Neural cell (in vitro differentiated cells): Measurements from ENCODE around the gene MYO7A.

Source experiments
- EP300 ChIP-seq: fragments of 450-650 bp; conservative IDR thresholded peaks from 2 replicates; pipeline ENCODE4 v1.6.1; 2014; ENCODE audit warnings: antibody characterized with exemption, mild to moderate bottlenecking, moderate library complexity; ENCODE audit not compliant: poor library complexity, severe bottlenecking
- EZH2 ChIP-seq: fragments of 200-600, 300-800 bp; shearing (Covaris generic), sonication (generic); IDR thresholded peaks from 2 replicates; pipeline ENCODE4 v1.6.1; 2014; ENCODE audit warnings: antibody characterized with exemption, low read length, borderline replicate concordance, mild to moderate bottlenecking; ENCODE audit not compliant: insufficient read depth, poor library complexity, severe bottlenecking
- MXI1 ChIP-seq: fragments of 450-650 bp; conservative IDR thresholded peaks from 2 replicates; pipeline ENCODE4 v1.6.1; 2014; ENCODE audit warnings: antibody characterized with exemption, mild to moderate bottlenecking; ENCODE audit not compliant: poor library complexity, severe bottlenecking
- RAD21 ChIP-seq: fragments of 450-650 bp; conservative IDR thresholded peaks from 2 replicates; pipeline ENCODE4 v1.6.1; 2014; ENCODE audit warnings: antibody characterized with exemption, mild to moderate bottlenecking, moderate library complexity
- SMC3 ChIP-seq: fragments of 450-650 bp; conservative IDR thresholded peaks from 2 replicates; pipeline ENCODE4 v1.6.1; 2014; ENCODE audit warnings: antibody characterized with exemption, mild to moderate bottlenecking, moderate library complexity; ENCODE audit not compliant: poor library complexity
- TF ChIP-seq, protein P1 (sequence below): fragments of 450-650 bp; IDR thresholded peaks from 2 replicates; pipeline ENCODE4 v1.5.1; 2014; ENCODE audit warnings: antibody characterized with exemption, mild to moderate bottlenecking, moderate library complexity; ENCODE audit not compliant: poor library complexity, severe bottlenecking

DNA sequence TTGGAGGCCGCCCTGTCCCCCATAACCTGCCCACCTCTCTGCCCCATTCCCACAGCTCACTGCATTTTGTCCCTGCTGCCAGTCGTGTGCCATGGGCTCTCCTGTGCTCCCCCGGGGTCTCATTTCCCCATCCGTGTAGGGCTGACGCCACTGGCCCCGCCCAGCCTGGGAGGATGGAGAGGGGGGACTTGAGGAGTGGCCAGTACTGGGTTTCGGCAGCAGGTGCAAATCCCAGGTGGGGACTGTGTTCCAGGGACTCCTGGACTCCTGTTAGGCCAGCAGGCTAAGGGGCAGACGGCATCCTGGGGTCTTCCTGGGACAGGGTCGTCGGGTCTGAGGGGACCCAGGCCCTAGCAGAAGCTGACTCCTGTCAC is 1.2 kb upstream of the MYO7A start:
- TF ChIP-seq MXI1 (no peak), EP300 (no peak), EZH2 (no peak), SMC3 (no peak), RAD21 (no peak)
- TF ChIP-seq, protein P1, sequence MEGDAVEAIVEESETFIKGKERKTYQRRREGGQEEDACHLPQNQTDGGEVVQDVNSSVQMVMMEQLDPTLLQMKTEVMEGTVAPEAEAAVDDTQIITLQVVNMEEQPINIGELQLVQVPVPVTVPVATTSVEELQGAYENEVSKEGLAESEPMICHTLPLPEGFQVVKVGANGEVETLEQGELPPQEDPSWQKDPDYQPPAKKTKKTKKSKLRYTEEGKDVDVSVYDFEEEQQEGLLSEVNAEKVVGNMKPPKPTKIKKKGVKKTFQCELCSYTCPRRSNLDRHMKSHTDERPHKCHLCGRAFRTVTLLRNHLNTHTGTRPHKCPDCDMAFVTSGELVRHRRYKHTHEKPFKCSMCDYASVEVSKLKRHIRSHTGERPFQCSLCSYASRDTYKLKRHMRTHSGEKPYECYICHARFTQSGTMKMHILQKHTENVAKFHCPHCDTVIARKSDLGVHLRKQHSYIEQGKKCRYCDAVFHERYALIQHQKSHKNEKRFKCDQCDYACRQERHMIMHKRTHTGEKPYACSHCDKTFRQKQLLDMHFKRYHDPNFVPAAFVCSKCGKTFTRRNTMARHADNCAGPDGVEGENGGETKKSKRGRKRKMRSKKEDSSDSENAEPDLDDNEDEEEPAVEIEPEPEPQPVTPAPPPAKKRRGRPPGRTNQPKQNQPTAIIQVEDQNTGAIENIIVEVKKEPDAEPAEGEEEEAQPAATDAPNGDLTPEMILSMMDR: no peak
